Raji (cell line): Measurements from ENCODE around the gene PHPT1.

Experiments used
- POLR2A ChIP-seq: IDR thresholded peaks from 2 replicates; pipeline ENCODE4 v1.6.1; 2011; ENCODE audit warnings: low read depth, low read length, control low read depth; ENCODE audit not compliant: insufficient read depth

The PHPT1 gene

GRCh38 chr9:136829412-136829811, 19.8 kb upstream of the PHPT1 start:
- no peak for TF ChIP-seq POLR2A

- no peak for TF ChIP-seq POLR2A
Observed at GRCh38 chr9:136829981-136830885, 19.0 kb upstream of the PHPT1 start.

DNA sequence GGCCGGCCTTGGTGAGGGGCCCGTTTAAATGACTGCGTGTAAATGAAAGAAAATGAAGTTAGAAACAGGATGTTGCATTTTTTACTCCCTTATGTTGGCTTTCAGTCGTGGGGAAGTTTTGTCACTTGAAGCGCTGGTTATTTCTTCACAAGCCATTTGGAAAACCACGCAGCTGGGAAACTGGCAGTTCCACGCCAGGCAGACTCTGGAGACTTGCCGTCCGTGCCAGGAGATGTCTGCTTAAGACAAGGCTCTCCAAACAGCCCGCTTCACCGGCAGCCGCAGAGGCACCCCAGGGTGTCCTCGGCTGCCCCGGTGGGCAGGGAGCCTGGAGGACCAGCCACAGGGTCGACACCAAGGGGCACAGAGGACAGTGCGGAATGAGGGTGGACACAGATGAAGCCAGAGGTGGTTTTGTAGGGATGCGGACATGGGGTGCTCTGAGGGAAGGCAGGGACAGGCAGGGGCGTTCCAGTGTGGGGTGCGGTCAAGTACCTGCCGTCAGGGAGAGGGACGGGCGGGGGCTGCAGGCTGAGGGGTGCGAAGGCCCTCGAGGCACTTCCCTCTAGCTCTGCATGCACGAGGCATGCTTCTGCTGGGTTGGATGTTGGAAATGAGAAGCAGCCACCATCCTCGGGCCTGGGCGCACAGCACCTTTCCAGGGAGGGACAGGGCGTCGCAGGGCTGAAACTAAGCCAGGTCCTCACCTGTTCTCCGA, 18.0 kb upstream of the PHPT1 start:
- no peak for TF ChIP-seq POLR2A

DNA sequence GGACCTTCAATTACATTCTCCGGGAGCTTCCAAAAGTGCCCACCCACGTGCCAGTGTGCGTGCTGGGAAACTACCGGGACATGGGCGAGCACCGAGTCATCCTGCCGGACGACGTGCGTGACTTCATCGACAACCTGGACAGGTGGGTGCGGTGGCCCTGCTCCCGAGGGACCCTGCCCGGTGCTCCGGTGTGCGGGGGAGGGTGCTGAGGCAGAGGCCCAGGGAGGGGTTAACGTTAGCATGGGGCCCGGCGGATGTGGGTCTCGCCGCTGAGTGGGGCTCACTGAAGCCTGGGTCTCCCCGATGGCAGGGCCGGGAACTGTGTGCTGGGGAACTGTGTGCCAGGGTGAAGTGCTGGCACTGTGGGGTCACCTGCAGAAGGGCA, 17.5 kb upstream of the PHPT1 start:
- no peak for TF ChIP-seq POLR2A

DNA sequence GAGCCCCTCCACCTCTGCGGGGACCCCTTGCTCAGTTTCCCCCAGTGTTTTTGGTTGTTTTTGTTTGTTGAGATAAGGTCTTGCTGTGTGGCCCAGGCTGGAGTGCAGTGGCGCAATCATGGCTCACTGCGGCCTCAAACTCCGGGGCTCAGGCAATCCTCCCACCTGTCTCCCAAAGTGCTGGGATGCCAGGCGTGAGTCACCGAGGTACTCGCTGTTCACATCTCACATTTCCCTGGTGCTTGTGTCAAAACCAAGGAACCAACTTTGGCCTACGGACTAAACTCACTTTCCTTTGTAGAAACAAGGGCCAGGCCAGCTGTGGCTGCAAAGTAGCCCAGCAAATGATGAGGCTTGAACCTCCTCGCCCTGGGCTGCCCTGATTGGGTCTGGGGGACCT, 16.6 kb upstream of the PHPT1 start:
- TF ChIP-seq POLR2A, result no peak

GRCh38 chr9:136835162-136835931, 13.9 kb upstream of the PHPT1 start:
- TF ChIP-seq POLR2A, result no peak

- no peak for TF ChIP-seq POLR2A
Observed at GRCh38 chr9:136835932-136836904, 13.0 kb upstream of the PHPT1 start.

DNA sequence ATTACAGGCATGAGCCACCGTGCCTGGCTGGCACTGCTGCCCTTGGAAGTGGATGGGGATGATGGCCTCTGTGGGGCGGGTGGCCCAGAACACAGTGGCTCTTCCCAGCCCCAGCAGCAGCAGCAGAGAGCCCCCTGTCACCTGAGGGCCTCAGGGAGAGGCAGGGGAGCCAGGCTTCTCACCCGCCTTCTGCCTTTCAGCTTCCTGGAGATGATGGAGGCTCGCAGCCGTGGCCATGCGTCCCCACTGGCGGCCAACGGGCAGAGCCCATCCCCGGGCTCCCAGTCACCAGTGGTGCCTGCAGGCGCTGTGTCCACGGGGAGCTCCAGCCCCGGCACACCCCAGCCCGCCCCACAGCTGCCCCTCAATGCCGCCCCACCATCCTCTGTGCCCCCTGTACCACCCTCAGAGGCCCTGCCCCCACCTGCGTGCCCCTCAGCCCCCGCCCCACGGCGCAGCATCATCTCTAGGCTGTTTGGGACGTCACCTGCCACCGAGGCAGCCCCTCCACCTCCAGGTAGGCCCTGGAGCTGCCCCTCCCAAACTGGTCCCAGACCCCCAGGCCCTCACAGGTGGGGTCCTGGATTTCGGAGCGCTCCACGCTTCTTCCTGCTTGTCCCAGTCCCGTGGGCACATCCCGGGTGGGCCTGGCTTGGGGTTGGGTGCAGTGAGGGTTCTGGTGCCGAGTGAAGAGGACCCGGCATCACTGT, 11.9 kb upstream of the PHPT1 start:
- no peak for TF ChIP-seq POLR2A

DNA sequence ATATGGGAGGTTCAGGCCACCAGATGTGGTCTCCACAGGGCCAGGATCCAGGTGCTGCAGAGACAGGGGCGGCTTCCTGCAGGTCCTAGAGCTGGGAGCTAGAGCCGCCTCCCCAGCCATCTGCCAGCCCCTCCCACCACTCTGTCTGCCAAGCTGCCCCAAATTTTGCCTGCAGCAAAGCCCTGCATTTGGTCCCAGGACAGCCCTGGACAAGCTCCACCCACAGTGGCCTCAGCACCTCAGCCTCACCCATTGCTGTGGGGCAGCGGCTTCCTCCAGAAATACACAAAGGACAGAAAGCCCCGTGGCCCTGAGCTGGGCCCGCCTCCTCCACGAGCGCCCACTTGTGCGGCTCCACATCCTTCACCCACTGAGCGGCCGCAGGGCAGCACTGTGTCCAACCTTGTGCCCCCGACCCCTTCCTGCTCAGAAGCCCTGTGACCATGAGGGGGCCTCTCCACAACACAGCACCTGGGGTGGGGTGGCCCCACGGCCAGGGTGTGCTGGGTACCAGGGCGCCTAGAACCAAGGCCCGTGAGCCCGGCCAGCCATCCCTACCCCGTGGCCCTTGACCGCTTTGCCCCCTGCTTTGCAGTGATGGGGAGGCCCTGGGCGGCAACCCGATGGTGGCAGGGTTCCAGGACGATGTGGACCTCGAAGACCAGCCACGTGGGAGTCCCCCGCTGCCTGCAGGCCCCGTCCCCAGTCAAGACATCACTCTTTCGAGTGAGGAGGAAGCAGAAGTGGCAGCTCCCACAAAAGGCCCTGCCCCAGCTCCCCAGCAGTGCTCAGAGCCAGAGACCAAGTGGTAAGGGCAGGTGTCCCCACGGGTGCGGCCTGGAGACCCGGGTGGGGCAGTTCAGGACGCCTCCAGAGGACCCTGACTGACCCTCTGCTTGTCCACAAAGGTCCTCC, 10.6 kb upstream of the PHPT1 start:
- TF ChIP-seq POLR2A, result no peak

DNA sequence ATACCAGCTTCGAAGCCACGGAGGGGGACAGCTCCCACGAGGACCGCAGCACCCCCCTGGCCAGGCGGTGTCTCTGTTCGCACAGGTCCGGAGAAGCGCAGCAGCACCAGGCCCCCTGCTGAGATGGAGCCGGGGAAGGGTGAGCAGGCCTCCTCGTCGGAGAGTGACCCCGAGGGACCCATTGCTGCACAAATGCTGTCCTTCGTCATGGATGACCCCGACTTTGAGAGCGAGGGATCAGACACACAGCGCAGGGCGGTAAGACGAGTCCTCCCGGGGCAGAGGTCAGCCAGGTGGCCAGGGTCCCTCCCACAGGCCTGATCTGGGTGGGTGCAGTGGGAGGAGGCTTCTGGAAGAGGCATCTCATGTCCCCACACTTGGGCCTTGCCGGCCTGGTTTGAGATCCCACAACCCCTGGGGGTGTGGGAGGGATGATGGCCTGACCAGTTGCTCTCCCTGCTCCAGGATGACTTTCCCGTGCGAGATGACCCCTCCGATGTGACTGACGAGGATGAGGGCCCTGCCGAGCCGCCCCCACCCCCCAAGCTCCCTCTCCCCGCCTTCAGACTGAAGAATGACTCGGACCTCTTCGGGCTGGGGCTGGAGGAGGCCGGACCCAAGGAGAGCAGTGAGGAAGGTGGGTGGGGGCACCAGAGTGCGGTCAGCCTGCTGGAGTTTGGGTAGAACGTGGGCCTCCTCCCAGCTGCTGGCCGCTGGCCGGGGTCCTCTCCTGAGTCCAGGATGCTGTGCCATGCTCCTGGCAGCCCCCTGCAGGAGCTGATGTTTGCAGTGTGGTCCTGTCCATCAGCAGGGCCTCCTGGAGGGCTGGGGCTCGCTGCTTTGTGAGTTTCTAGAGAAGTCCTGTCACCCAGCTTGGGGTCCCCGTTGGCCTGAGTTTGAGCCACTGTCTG, 9.7 kb upstream of the PHPT1 start:
- TF ChIP-seq POLR2A, result no peak

DNA sequence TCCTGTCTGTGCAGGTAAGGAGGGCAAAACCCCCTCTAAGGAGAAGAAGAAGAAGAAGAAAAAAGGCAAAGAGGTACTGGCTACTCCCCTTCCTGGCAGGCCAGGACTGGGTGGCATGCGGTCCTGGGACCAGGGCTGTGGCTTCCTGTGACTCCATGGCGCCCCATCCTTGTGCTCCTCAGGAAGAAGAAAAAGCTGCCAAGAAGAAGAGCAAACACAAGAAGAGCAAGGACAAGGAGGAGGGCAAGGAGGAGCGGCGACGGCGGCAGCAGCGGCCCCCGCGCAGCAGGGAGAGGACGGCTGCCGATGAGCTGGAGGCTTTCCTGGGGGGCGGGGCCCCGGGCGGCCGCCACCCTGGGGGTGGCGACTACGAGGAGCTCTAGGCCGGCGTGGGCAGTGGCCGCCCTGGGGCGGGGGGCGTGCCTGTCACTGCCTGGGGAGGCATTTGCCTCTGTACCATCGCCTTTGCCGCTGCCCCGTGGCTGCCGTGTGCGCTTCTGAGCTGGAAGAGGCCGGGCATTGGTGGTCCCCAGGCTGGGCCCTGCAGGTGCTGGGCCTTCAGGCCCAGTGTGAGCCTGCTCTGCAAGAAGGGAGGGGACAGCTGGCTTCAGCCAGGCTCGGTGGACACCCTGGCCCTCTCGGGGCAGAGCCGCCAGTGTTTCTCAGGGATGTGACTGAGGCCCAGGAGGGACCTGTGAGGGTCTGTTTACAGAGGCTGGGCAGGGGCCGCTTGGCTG, 8.9 kb upstream of the PHPT1 start:
- no peak for TF ChIP-seq POLR2A
